HCT116 (cell line): ENCODE measurements around the gene RREB1. TPM values are rescaled to one million over a fixed set of nuclear protein-coding genes. Genes with fewer than 3 reads are reported as not detected.
A peak's percentile ranks its signal among the peaks of the same experiment; 100 is the strongest.

Experiments used
- ATAC-seq: fragments of 200-7000 bp; cut with Tn5 transposase; 2 replicates; pipeline ENCODE4 v1.9.1; 2020; ENCODE audit warnings: mild to moderate bottlenecking, moderate library complexity
- BruUV-seq: library from RNA; stranded (reverse); fragments of 400-500 nt; replicated peaks from 2 replicates; lab custom pipeline; 2021; lab: Mats Ljungman, UMichigan
- CTCF ChIA-PET: fragments of 300-600 bp; sonication (Branson Sonifier 250); formaldehyde crosslinking; loops from one replicate; lab custom pipeline; 2021; ENCODE audit warnings: antibody characterized with exemption; lab: Charles Lee
- POLR2A ChIA-PET: fragments of 300-600, 350-600 bp; sonication (Branson Sonifier 250); formaldehyde crosslinking; loops from one replicate; lab custom pipeline; 2021; ENCODE audit warnings: antibody characterized with exemption; lab: Charles Lee
- RAD21 ChIA-PET, 2 experiments: fragments of 300-600 bp; sonication (Branson Sonifier 250); formaldehyde crosslinking; loops; one replicate each; lab custom pipeline; 2023; ENCODE audit warnings: low total read pairs in 2 of 2; ENCODE audit not compliant: uncharacterized antibody in 2 of 2, unreplicated experiment in 2 of 2, low non-redundant PET in 1 of 2; lab: Charles Lee
- DNase-seq: peaks from one replicate; pipeline ENCODE4 v3.0.0-alpha.2; 2010; ENCODE audit warnings: low read depth, low spot score
- H2AFZ ChIP-seq: fragments of 200-600 bp; shearing (Covaris generic), sonication (generic); 2 replicates; pipeline ENCODE4 v1.6.1; 2017; ENCODE audit warnings: low read depth, mixed run types, mixed read lengths, antibody characterized with exemption, low read length; ENCODE audit not compliant: poor library complexity, severe bottlenecking
- H3K27ac ChIP-seq: 2 replicates; pipeline ENCODE4 v1.5.1; 2012; ENCODE audit warnings: low read depth, low read length
- H3K27me3 ChIP-seq: fragments of 200-600 bp; sonication (generic); 2 replicates; pipeline ENCODE4 v1.6.1; 2016; ENCODE audit warnings: mixed run types, low read length, mixed read lengths; ENCODE audit not compliant: insufficient read depth
- H3K36me3 ChIP-seq, 2 experiments: fragments of 200-500 bp in 1 of 2; fragments of 200-600 bp in 1 of 2; sonication (Bioruptor generic) in 1 of 2; sonication (generic) in 1 of 2; 2 replicates each; pipeline versions ENCODE4 v1.5.1 to v1.6.1; 2014 to 2016; ENCODE audit warnings: low read length in 2 of 2, inconsistent platforms in 1 of 2, mixed read lengths in 1 of 2, mixed run types in 1 of 2; ENCODE audit not compliant: insufficient read depth in 2 of 2, control insufficient read depth in 1 of 2
- H3K4me1 ChIP-seq, 2 experiments: fragments of 200-600 bp in 1 of 2; sonication (generic) in 1 of 2; 2 replicates each; pipeline versions ENCODE4 v1.5.1 to v1.6.1; 2012 to 2017; ENCODE audit warnings: low read length in 2 of 2, inconsistent platforms in 1 of 2, mild to moderate bottlenecking in 1 of 2, mixed read lengths in 1 of 2, mixed run types in 1 of 2, moderate library complexity in 1 of 2; ENCODE audit not compliant: insufficient read depth in 2 of 2, control insufficient read depth in 1 of 2
- H3K4me2 ChIP-seq: fragments of 200-600 bp; sonication (generic); 2 replicates; pipeline ENCODE4 v1.6.1; 2017; ENCODE audit warnings: mixed run types, low read length, mixed read lengths
- H3K4me3 ChIP-seq, 2 experiments: fragments of 200-600 bp in 1 of 2; sonication (generic) in 1 of 2; replicated peaks in 1 of 2; 2 replicates each; pipeline ENCODE4 v1.5.1; 2011 to 2016; ENCODE audit warnings: low read length in 2 of 2, control low read depth in 1 of 2, low read depth in 1 of 2, mild to moderate bottlenecking in 1 of 2, mixed read lengths in 1 of 2, mixed run types in 1 of 2
- H3K79me2 ChIP-seq: fragments of 200-600 bp; sonication (generic); 2 replicates; pipeline ENCODE4 v1.6.1; 2017; ENCODE audit warnings: mild to moderate bottlenecking, mixed run types, low read length, moderate library complexity, mixed read lengths; ENCODE audit not compliant: insufficient read depth
- H3K9ac ChIP-seq: fragments of 200-600 bp; sonication (generic); 2 replicates; pipeline ENCODE4 v1.6.1; 2016; ENCODE audit warnings: low read length, mixed read lengths
- H3K9me2 ChIP-seq: fragments of 200-600 bp; sonication (generic), shearing (Covaris generic); 2 replicates; pipeline ENCODE4 v1.6.1; 2017; ENCODE audit warnings: mixed run types, mild to moderate bottlenecking, moderate library complexity; ENCODE audit not compliant: insufficient read depth
- H3K9me3 ChIP-seq, 2 experiments: fragments of 200-500 bp in 1 of 2; fragments of 200-600 bp in 1 of 2; sonication (Bioruptor generic) in 1 of 2; sonication (generic) in 1 of 2; 2 replicates each; pipeline ENCODE4 v1.6.1; 2014 to 2017; ENCODE audit warnings: low read length in 2 of 2, mixed read lengths in 2 of 2, inconsistent platforms in 1 of 2, low read depth in 1 of 2, mild to moderate bottlenecking in 1 of 2, mixed run types in 1 of 2, moderate library complexity in 1 of 2; ENCODE audit not compliant: control insufficient read depth in 1 of 2, insufficient read depth in 1 of 2
- H4K20me1 ChIP-seq: fragments of 200-600 bp; sonication (generic), shearing (Covaris generic); 2 replicates; pipeline ENCODE4 v1.6.1; 2017; ENCODE audit warnings: mixed run types, mild to moderate bottlenecking, moderate library complexity; ENCODE audit not compliant: insufficient read depth
- CBX3 ChIP-seq: IDR thresholded peaks from 2 replicates; pipeline ENCODE4 v1.6.1; 2012; ENCODE audit warnings: low read depth
- CEBPB ChIP-seq: IDR thresholded peaks from 2 replicates; pipeline ENCODE4 v1.6.1; 2012; ENCODE audit warnings: low read depth
- CTCF ChIP-seq, 3 experiments: fragments of 200-600 bp in 1 of 3; sonication (generic) in 1 of 3; IDR thresholded peaks in 2 of 3; conservative IDR thresholded peaks in 1 of 3; 2 replicates each; pipeline ENCODE4 v1.5.1; 2012 to 2017; ENCODE audit warnings: low read depth in 2 of 3, low read length in 2 of 3, antibody characterized with exemption in 1 of 3, borderline replicate concordance in 1 of 3, control low read depth in 1 of 3, mild to moderate bottlenecking in 1 of 3, mixed read lengths in 1 of 3, mixed run types in 1 of 3, moderate library complexity in 1 of 3; ENCODE audit not compliant: insufficient read depth in 1 of 3
- ELF1 ChIP-seq: IDR thresholded peaks from 2 replicates; pipeline ENCODE4 v1.6.1; 2012; ENCODE audit warnings: low read depth, borderline replicate concordance
- EZH2 ChIP-seq: fragments of 200-600 bp; sonication (generic); IDR thresholded peaks from 2 replicates; pipeline ENCODE4 v1.6.1; 2017; ENCODE audit warnings: antibody characterized with exemption, mixed run types
- FOSL1 ChIP-seq: IDR thresholded peaks from 2 replicates; pipeline ENCODE4 v1.6.1; 2012; ENCODE audit warnings: low read depth
- POLR2A ChIP-seq: IDR thresholded peaks from 2 replicates; pipeline ENCODE4 v1.7.0; 2011; ENCODE audit warnings: borderline replicate concordance; ENCODE audit not compliant: insufficient read depth, insufficient read length; ENCODE audit errors: extremely low read depth
- POLR2AphosphoS5 ChIP-seq: IDR thresholded peaks from 2 replicates; pipeline ENCODE4 v1.6.1; 2011; ENCODE audit warnings: mild to moderate bottlenecking, low read depth, low read length, moderate library complexity
- SP1 ChIP-seq: IDR thresholded peaks from 2 replicates; pipeline ENCODE4 v1.6.1; 2012; ENCODE audit warnings: low read depth
- TCF7L2 ChIP-seq: IDR thresholded peaks from 2 replicates; pipeline ENCODE4 v1.7.0; 2011; ENCODE audit warnings: borderline replicate concordance, inconsistent platforms; ENCODE audit not compliant: insufficient read depth, insufficient read length; ENCODE audit errors: extremely low read depth
- YY1 ChIP-seq: IDR thresholded peaks from 2 replicates; pipeline ENCODE4 v1.6.1; 2011; ENCODE audit warnings: low read length, low read depth, moderate library complexity, mild to moderate bottlenecking; ENCODE audit not compliant: insufficient replicate concordance; ENCODE audit errors: extremely low read depth
- ZFX ChIP-seq: fragments of 450-650 bp; IDR thresholded peaks from 2 replicates; pipeline ENCODE4 v1.6.1; 2017
- ZNF274 ChIP-seq: fragments of 200-500 bp; sonication (Bioruptor generic); IDR thresholded peaks from 2 replicates; pipeline ENCODE4 v1.6.1; 2014; ENCODE audit warnings: mild to moderate bottlenecking, low read depth, low read length, inconsistent platforms
- intact Hi-C: fragments of 100-400 bp; cut with micrococcal nuclease; formaldehyde crosslinking; loops from 2 replicates; pipeline ENCODE4 v1.10.0; 2022
- total RNA-seq: library from RNA; stranded (reverse); gene quantifications from one replicate; pipeline ENCODE4 v1.2.1, GENCODE V29; 2021; ENCODE audit not compliant: unreplicated experiment

RREB1 gene
- total RNA-seq, 1 experiment from 2014 or later, result 47.9 TPM

GRCh38 chr6:7261032-7261841 is 153.5 kb downstream of the RREB1 start (continued):
- TF ChIP-seq CEBPB, result no peak
- TF ChIP-seq ELF1, result no peak
- TF ChIP-seq ZFX, result peak; percentile 43; the same call in 1 of the 2 replicates
- TF ChIP-seq CBX3, result no peak
- TF ChIP-seq EZH2, result no peak
- peak; percentile 93 for TF ChIP-seq POLR2AphosphoS5
- TF ChIP-seq SP1, result no peak

- Histone ChIP-seq H3K36me3 (no peaks in the 10 kb centered on the region), H4K20me1 (no peaks in the 10 kb centered on the region), H3K9me3 (no peaks in the 10 kb centered on the region), H3K27me3 (no peaks in the 10 kb centered on the region), H3K9ac (peak overlapping the region; percentile 65), H3K4me1 (peaks cover 12 to 21% of the 10 kb centered on the region in 2 experiments), H2AFZ (peak overlapping the region; percentile 82), H3K4me2 (peak overlapping the region; percentile 97), H3K4me3 (peak overlapping the region; percentile 69 to 79), H3K27ac (peak overlapping the region; percentile 35), H3K79me2 (no peaks in the 10 kb centered on the region), H3K9me2 (no peaks in the 10 kb centered on the region)
- RAD21 ChIA-PET, result no interaction called here
- TF ChIP-seq YY1 (no peak), POLR2AphosphoS5 (no peak), ZNF274 (no peak), TCF7L2 (no peak), CTCF (IDR thresholded peaks at IDR 0.05 in 2 of 3, conservative IDR thresholded peaks at IDR 0.05 in 1 of 3; ENCODE audit: borderline replicate concordance in 1 of 3, insufficient read depth in 1 of 3, low read depth in 2 of 3, low read length in 2 of 3) (no peak), FOSL1 (no peak), POLR2A (no peak)
- intact Hi-C loops, result no loop called here
- DNase-seq (no peak), ATAC-seq (peak; percentile 29)
- no TSS peak for BruUV-seq
- POLR2A ChIA-PET, result no interaction called here
- CTCF ChIA-PET, result interaction anchor here (1.1 to 1.2 kb wide), 2 partner anchors 565 to 585 kb away, joined by 3 to 5 read pairs; no protein-coding TSS in a partner anchor
Observed at GRCh38 chr6:7261852-7262461, 154.2 kb downstream of the RREB1 start.
